Right cardiac atrium (tissue), 5 donors: ENCODE results near the gene SLC26A8. TPM values are rescaled to one million over a fixed set of nuclear protein-coding genes. Genes with fewer than 3 reads are reported as not detected.
"Not testable (repeated sequence)": the region's sequence is repeated elsewhere in the genome, so short reads cannot be mapped to it uniquely, and the experiment has no call there.

ENCODE experiments used
- ATAC-seq, 2 donors: fragments of 200-7000 bp; cut with Tn5 transposase; one replicate each; pipeline versions ENCODE4 v1.8.0 to v1.9.1; 2020; ENCODE audit warnings: moderate library complexity in 2 of 2, mild to moderate bottlenecking in 1 of 2
- DNase-seq, 3 donors: peaks; one replicate each; pipeline ENCODE4 v3.0.0-alpha.2; 2020
- H3K27ac ChIP-seq: one replicate; pipeline ENCODE4 v1.5.1; 2013; ENCODE audit warnings: mild to moderate bottlenecking, low read length, control low read depth, moderate library complexity
- H3K27me3 ChIP-seq: one replicate; pipeline ENCODE4 v1.6.1; 2013; ENCODE audit not compliant: control insufficient read depth, insufficient read depth
- H3K4me1 ChIP-seq: one replicate; pipeline ENCODE4 v1.6.1; 2013; ENCODE audit warnings: low read length; ENCODE audit not compliant: control insufficient read depth, insufficient read depth
- H3K4me3 ChIP-seq: one replicate; pipeline ENCODE4 v1.5.1; 2013; ENCODE audit warnings: low read length, control low read depth
- H3K9me3 ChIP-seq: one replicate; pipeline ENCODE4 v1.6.1; 2013; ENCODE audit warnings: low read length; ENCODE audit not compliant: control insufficient read depth
- WGBS: extraction: QIAGEN DNeasy Blood & Tissue Kit; methylation state at CpG from one replicate; pipeline ENCODE4 v1.1.7; 2013; 5-methylcytosine and 5-hydroxymethylcytosine counted together
- intact Hi-C, 4 donors: fragments of 100-400 bp; cut with DNase I; formaldehyde crosslinking; loops; one replicate each; pipeline versions ENCODE4 v1.11.0 to v1.14.0; 2022 to 2023
- polyA plus RNA-seq: library from polyadenylated mRNA; stranded (reverse); fragments of 200-250 nt; gene quantifications from one replicate; pipeline ENCODE4 v1.2.3, GENCODE V29; 2013
- total RNA-seq, 4 donors: library from RNA; stranded (reverse); fragmentation: NEBNext Ultra II Directional; extraction: Animal tissue kit (Norgen Biotek cat#: 25700); gene quantifications; one replicate each; pipeline ENCODE4 v1.2.1, GENCODE V29; 2021
- donor health status: healthy with polysubstance abuse.
- donor health status: DM: no; HTN: yes; CAD: no.
- donor health status: DM: no; HTN: no; CAD: no.
- donor health status: DM: no; HTN: yes; CAD: no; lungs with severe emphysema.
- donor health status: DM: yes; HTN: yes; CAD: no.

The SLC26A8 gene
- total and polyA plus RNA-seq, 5 donors: 0.29 TPM; not detected in 4

GRCh38 chr6:35943390-35943789, 81.1 kb downstream of the SLC26A8 start:
- DNase-seq: no peak
- Histone ChIP-seq H3K27me3 (no peaks in the 10 kb centered on the region), H3K9me3 (no peaks in the 10 kb centered on the region), H3K27ac (no peak overlapping the region), H3K4me1 (no peaks in the 10 kb centered on the region), H3K4me3 (no peak overlapping the region)
- 70% methylated on average over 1 of the region's 1 CpG for WGBS
- no peak for ATAC-seq
- intact Hi-C loops: no loop called here

- ATAC-seq: no peak
- H3K27me3 ChIP-seq: no peaks in the 10 kb centered on the region
- intact Hi-C loops: no loop called here
These were observed 82.1 kb downstream of the SLC26A8 start for GRCh38 chr6:35942355-35942754.

DNA sequence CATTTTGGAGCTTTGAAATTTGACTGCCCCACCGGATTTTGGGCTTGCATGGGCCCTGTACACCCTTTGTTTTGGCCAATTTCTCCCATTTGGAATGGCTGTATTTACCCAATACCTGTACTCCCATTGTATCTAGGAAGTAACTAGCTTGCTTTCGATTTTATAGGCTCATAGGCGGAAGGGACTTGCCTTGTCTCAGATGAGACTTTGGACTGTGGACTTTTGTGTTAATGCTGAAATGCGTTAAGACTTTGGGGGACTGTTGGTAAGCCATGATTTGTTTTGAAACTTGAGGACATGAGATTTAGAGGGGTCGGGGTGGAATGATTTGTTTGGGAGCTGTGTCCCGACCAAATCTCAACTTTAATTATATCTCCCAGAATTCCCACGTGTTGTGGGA, 83.3 kb downstream of the SLC26A8 start:
- intact Hi-C loops, ATAC-seq, H3K9me3 ChIP-seq, H3K27me3 ChIP-seq, DNase-seq, H3K27ac ChIP-seq, H3K4me3 ChIP-seq, H3K4me1 ChIP-seq: not testable (repeated sequence)
- WGBS: 83% methylated on average over 7 of the region's 7 CpGs

More at GRCh38 chr6:35942355-35942754, 82.1 kb downstream of the SLC26A8 start:
- Histone ChIP-seq H3K9me3 (no peaks in the 10 kb centered on the region), H3K4me1 (no peaks in the 10 kb centered on the region), H3K4me3 (no peak overlapping the region), H3K27ac (no peak overlapping the region)
- no peak for DNase-seq

- H3K4me1 ChIP-seq, H3K4me3 ChIP-seq, H3K27me3 ChIP-seq, H3K9me3 ChIP-seq, DNase-seq, ATAC-seq, H3K27ac ChIP-seq, intact Hi-C loops: not testable (repeated sequence)
- 93% methylated on average over 2 of the region's 2 CpGs for WGBS
These were observed 84.4 kb downstream of the SLC26A8 start for GRCh38 chr6:35940014-35940413.

GRCh38 chr6:35939259-35939658, 85.2 kb downstream of the SLC26A8 start:
- not testable (repeated sequence) for ATAC-seq
- WGBS: 80% methylated on average over 5 of the region's 5 CpGs

DNA sequence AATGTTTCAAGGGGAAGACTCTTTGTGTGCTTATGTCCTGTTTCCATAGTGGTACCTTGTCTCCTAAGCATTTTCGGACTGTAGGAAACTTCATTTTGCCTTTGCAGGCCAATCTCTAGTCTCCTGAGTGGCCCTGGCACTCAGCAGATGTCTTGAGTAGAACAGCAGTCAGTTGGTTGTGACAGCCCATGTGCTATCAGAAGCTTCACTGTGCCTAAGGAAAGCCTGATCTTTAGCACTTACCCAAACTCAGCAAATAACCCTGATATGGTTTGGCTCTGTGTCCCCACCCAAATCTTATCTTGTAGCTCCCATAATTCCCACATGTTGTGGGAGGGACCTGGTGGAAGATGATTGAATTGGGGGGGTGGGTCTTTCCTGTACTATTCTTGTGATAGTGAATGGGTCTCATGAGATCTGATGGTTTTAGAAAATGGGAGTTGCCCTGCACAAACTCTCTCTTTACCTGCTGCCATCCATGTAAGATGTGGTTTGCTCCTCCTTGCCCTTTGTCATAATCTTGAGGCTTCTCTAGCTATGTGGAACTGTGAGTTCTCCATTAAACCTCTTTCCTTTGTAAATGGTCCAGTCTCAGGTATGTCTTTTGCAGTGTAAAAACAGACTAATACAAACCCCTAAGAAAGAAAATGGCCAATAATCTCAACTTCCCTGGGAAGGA, 87.6 kb downstream of the SLC26A8 start:
- H3K4me3 ChIP-seq: no peak overlapping the region
- H3K27ac ChIP-seq: no peak overlapping the region
- 89% methylated on average over 1 of the region's 1 CpG for WGBS
- intact Hi-C loops: no loop called here
- no peaks in the 10 kb centered on the region for H3K27me3 ChIP-seq
- H3K9me3 ChIP-seq: no peaks in the 10 kb centered on the region
- DNase-seq (no peak), ATAC-seq (no peak)
- no peaks in the 10 kb centered on the region for H3K4me1 ChIP-seq

More at GRCh38 chr6:35939259-35939658, 85.2 kb downstream of the SLC26A8 start:
- H3K27ac ChIP-seq, intact Hi-C loops, H3K4me3 ChIP-seq, H3K27me3 ChIP-seq, H3K9me3 ChIP-seq, H3K4me1 ChIP-seq, DNase-seq: not testable (repeated sequence)

DNA sequence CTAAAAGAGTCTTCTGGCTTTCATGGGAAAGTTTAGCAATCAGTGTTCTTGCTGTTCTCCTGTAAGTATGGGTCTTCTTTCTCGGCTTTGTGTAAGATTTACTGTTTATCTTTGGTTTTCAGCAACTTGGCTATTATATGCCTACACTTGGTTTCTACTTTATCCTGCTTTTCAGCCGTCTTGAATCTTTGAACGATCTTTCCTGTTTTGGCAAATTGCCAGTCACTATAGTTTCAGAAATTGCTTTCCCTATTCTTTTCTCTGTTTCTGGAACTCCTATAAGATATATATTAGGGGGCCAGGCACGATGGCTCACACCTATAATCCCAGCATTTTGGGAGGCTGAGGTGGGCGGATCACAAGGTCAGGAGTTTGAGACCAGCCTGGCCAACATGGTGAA, 89.0 kb downstream of the SLC26A8 start:
- 54% methylated on average over 5 of the region's 5 CpGs for WGBS
- Histone ChIP-seq H3K4me3 (no peak overlapping the region), H3K27ac (no peak overlapping the region), H3K4me1 (no peaks in the 10 kb centered on the region), H3K9me3 (no peaks in the 10 kb centered on the region), H3K27me3 (no peaks in the 10 kb centered on the region)
- ATAC-seq: no peak
- intact Hi-C loops: no loop called here
- no peak for DNase-seq

- Histone ChIP-seq H3K27ac (no peak overlapping the region), H3K9me3 (no peaks in the 10 kb centered on the region), H3K4me3 (no peak overlapping the region), H3K27me3 (no peaks in the 10 kb centered on the region), H3K4me1 (no peaks in the 10 kb centered on the region)
- ATAC-seq: no peak
- DNase-seq: no peak
- intact Hi-C loops: no loop called here
- 54% methylated on average over 2 of the region's 2 CpGs for WGBS
These were observed 90.6 kb downstream of the SLC26A8 start for GRCh38 chr6:35933844-35934243.

GRCh38 chr6:35931873-35932272, 92.6 kb downstream of the SLC26A8 start:
- H3K27me3 ChIP-seq, intact Hi-C loops, H3K4me1 ChIP-seq, H3K27ac ChIP-seq, H3K4me3 ChIP-seq, ATAC-seq, H3K9me3 ChIP-seq, DNase-seq: not testable (repeated sequence)
- WGBS: 80% methylated on average over 10 of the region's 10 CpGs

DNA sequence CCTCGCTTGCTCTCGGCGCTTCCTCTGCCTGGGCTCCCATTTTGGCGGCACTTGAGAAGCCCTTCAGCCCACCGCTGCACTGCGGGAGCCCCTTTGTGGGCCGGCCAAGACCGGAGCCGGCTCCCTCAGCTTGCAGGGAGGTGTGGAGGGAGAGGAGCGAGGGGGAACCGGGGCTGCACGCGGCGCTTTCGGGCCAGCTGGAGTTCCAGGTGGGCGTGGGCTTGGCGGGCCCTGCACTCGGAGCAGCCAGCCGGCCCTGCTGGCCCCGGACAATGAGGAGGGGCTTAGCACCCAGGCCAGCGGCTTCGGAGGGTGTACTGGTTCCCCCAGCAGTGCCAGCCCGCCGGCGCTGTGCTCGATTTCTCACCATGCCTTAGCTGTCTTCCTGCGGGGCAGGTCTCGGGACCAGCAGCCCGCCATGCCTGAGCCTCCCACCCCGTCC, 93.3 kb downstream of the SLC26A8 start:
- Histone ChIP-seq H3K4me3 (no peak overlapping the region), H3K4me1 (no peaks in the 10 kb centered on the region), H3K27ac (no peak overlapping the region), H3K27me3 (no peaks in the 10 kb centered on the region), H3K9me3 (no peaks in the 10 kb centered on the region)
- intact Hi-C loops: no loop called here
- 93% methylated on average over 30 of the region's 30 CpGs for WGBS
- DNase-seq (peak in 2 of 3 donors; percentile 33 to 49), ATAC-seq (no peak)

- 85% methylated on average over 1 of the region's 1 CpG for WGBS
These were observed 94.8 kb downstream of the SLC26A8 start for GRCh38 chr6:35929601-35930000.

More at GRCh38 chr6:35929601-35930000, 94.8 kb downstream of the SLC26A8 start:
- Histone ChIP-seq H3K4me1 (no peaks in the 10 kb centered on the region), H3K4me3 (no peak overlapping the region), H3K27me3 (no peaks in the 10 kb centered on the region), H3K9me3 (no peaks in the 10 kb centered on the region), H3K27ac (no peak overlapping the region)
- intact Hi-C loops: no loop called here
- ATAC-seq (no peak), DNase-seq (no peak)
